CD4-positive, alpha-beta T cell treated with Interleukin-15 for 1 hour (primary cell): ENCODE results near the gene F11R.
"Not testable (repeated sequence)": the region's sequence is repeated elsewhere in the genome, so short reads cannot be mapped to it uniquely, and the experiment has no call there.

ENCODE experiments used
- DNase-seq: peaks from one replicate; pipeline ENCODE4 v3.0.0-alpha.2; 2020

Gene F11R

GRCh38 chr1:161009602-161010211, 11.2 kb downstream of the F11R start:
- DNase-seq, result no peak

GRCh38 chr1:161008869-161009510, 12.0 kb downstream of the F11R start:
- no peak for DNase-seq

- no peak for DNase-seq
Observed at GRCh38 chr1:161007369-161007768, 13.6 kb downstream of the F11R start.

GRCh38 chr1:161006563-161006962, 14.4 kb downstream of the F11R start:
- no peak for DNase-seq

GRCh38 chr1:161001525-161001924, 19.4 kb downstream of the F11R start:
- no peak for DNase-seq

- no peak for DNase-seq
Observed at GRCh38 chr1:161000736-161001480, 20.0 kb downstream of the F11R start.

GRCh38 chr1:160999376-160999775, 21.6 kb downstream of the F11R start:
- no peak for DNase-seq

GRCh38 chr1:160997323-160998038, 23.5 kb downstream of the F11R start:
- peak; percentile 60 for DNase-seq

GRCh38 chr1:160996178-160996577, 24.8 kb downstream of the F11R start:
- DNase-seq, result no peak

- DNase-seq, result no peak
Observed at GRCh38 chr1:160993544-160994193, 27.3 kb downstream of the F11R start.

- DNase-seq, result not testable (repeated sequence)
Observed at GRCh38 chr1:160992036-160992435, 28.9 kb downstream of the F11R start.

GRCh38 chr1:160987359-160988050, 33.4 kb downstream of the F11R start:
- DNase-seq, result no peak

GRCh38 chr1:160985723-160986122, 35.2 kb downstream of the F11R start:
- no peak for DNase-seq

GRCh38 chr1:160981584-160982411, 39.2 kb downstream of the F11R start:
- DNase-seq, result no peak

GRCh38 chr1:160979286-160979685, 41.7 kb downstream of the F11R start:
- DNase-seq, result no peak

GRCh38 chr1:160978510-160978927, 42.4 kb downstream of the F11R start:
- no peak for DNase-seq

GRCh38 chr1:160975026-160975425, 45.9 kb downstream of the F11R start:
- no peak for DNase-seq

- no peak for DNase-seq
Observed at GRCh38 chr1:160973491-160973890, 47.5 kb downstream of the F11R start.

- DNase-seq, result no peak
Observed at GRCh38 chr1:160972939-160973338, 48.0 kb downstream of the F11R start.

- no peak for DNase-seq
Observed at GRCh38 chr1:160971618-160972056, 49.3 kb downstream of the F11R start.

- DNase-seq, result no peak
Observed at GRCh38 chr1:160963521-160963920, 57.4 kb downstream of the F11R start.
